Skin of body (tissue), 2 donors: Measurements from ENCODE around the gene PICALM. TPM values are rescaled to one million over a fixed set of nuclear protein-coding genes. Genes with fewer than 3 reads are reported as not detected.

Source experiments
- DNase-seq: peaks from one replicate; lab custom pipeline; 2025; lab: John Stamatoyannopoulos, UW
- total RNA-seq: library from RNA; depleted of rRNA; stranded (reverse); fragments of >200 nt; gene quantifications from one replicate; pipeline ENCODE4 v1.2.3, GENCODE V29; 2014

Gene PICALM
- total RNA-seq, 1 donor from 2014 or later, result 362 TPM

GRCh38 chr11:86081455-86081854 is 12.6 kb upstream of the PICALM start:
- DNase-seq, result no peak

GRCh38 chr11:86079421-86079820 is 10.5 kb upstream of the PICALM start:
- DNase-seq, result no peak

GRCh38 chr11:86073948-86074347 is 5.1 kb upstream of the PICALM start:
- DNase-seq, result no peak

- no peak for DNase-seq
Observed at GRCh38 chr11:86072211-86072610, 3.3 kb upstream of the PICALM start.

GRCh38 chr11:86070142-86071056 is 1.5 kb upstream of the PICALM start:
- DNase-seq, result no peak

GRCh38 chr11:86069408-86070101 is 671 bp upstream of the PICALM start:
- DNase-seq, result peak; percentile 86

- DNase-seq, result no peak
Observed at GRCh38 chr11:86068138-86068871, 579 bp downstream of the PICALM start.

GRCh38 chr11:86067851-86068137 is 1.1 kb downstream of the PICALM start:
- DNase-seq, result peak; percentile 52

- peak; percentile 52 for DNase-seq
Observed at GRCh38 chr11:86067009-86067850, 1.7 kb downstream of the PICALM start.

- no peak for DNase-seq
Observed at GRCh38 chr11:86066657-86067008, 2.3 kb downstream of the PICALM start.

- DNase-seq, result no peak
Observed at GRCh38 chr11:86066033-86066432, 2.9 kb downstream of the PICALM start.

- DNase-seq, result no peak
Observed at GRCh38 chr11:86064220-86064803, 4.6 kb downstream of the PICALM start.

- no peak for DNase-seq
Observed at GRCh38 chr11:86063536-86063935, 5.3 kb downstream of the PICALM start.

- no peak for DNase-seq
Observed at GRCh38 chr11:86062719-86063118, 6.2 kb downstream of the PICALM start.

GRCh38 chr11:86061483-86062205 is 7.2 kb downstream of the PICALM start:
- no peak for DNase-seq

GRCh38 chr11:86060544-86060943 is 8.3 kb downstream of the PICALM start:
- no peak for DNase-seq

GRCh38 chr11:86058360-86058759 is 10.5 kb downstream of the PICALM start:
- DNase-seq, result no peak

GRCh38 chr11:86056351-86056854 is 12.5 kb downstream of the PICALM start:
- no peak for DNase-seq

GRCh38 chr11:86052693-86053641 is 15.9 kb downstream of the PICALM start:
- no peak for DNase-seq
